Measurements from ENCODE around the gene RBM10. TPM values are rescaled to one million over a fixed set of nuclear protein-coding genes. Genes with fewer than 3 reads are reported as not detected.
A peak's percentile ranks its signal among the peaks of the same experiment; 100 is the strongest.

The RBM10 gene
- total and polyA plus RNA-seq, 2 of the 13 experiments (the other 11 are each of a cell fraction or from before 2014, with no cell fraction given): 15.9 to 43.1 TPM

DNA sequence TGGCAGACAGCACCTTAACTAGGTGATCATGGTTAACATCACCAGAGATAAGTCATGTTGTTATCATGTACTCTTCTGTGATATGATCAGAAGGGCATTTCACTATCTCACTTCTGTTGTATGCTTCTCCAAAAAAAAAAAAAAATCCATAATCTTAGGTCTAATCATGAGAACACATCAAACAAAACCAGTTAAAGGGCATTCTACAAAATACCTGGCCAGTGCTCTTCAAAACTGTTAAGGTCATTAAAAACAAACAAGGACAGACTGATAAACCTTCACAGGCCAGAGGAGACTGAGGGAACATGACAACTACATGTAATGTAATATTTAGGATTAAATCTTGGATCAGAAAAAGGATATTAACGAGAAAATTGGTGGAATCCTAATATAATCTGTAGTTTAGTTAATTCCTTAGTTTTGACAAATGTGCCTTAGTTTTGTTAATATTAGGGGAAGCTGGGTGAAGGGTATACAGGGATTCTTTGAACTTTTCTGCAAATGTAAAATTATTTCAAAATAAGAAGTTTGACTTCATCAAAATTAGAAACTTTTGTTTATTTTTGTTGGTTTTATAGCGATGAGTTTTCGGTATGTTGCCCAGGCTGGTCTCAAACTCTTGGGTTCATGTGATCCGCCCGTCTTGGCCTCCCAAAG is 18.0 kb downstream of the RBM10 start:
- ChIA-PET CTCF (ENCODE audit: low intra/inter-chr PET ratio, low total read pairs) (no interaction called here), POLR2A (no interaction called here)
- Histone ChIP-seq H3K4me1 (ENCODE audit: insufficient read depth, low read length) (peaks cover 36% of the 10 kb centered on the region), H3K9me3 (ENCODE audit: low read length) (no peaks in the 10 kb centered on the region), H3K9ac (ENCODE audit: insufficient read depth, low read depth, low read length) (no peak overlapping the region), H3K27me3 (ENCODE audit: control insufficient read depth in 1 of 2, insufficient read depth in 2 of 2, low read length in 2 of 2) (no peaks in the 10 kb centered on the region), H3K27ac (ENCODE audit: extremely low read length, insufficient read depth, low read length) (peak overlapping the region; percentile 71), H3K4me2 (ENCODE audit: low read depth, low read length) (no peak overlapping the region), H3K79me2 (ENCODE audit: insufficient read depth, low read length) (peaks cover 41% of the 10 kb centered on the region), H3K4me3 (replicated peaks in 1 of 3; ENCODE audit: insufficient read depth in 1 of 3, low read depth in 2 of 3, low read length in 3 of 3) (no peak overlapping the region), H2AFZ (ENCODE audit: low read length) (no peak overlapping the region), H3K36me3 (replicated peaks in 1 of 2; ENCODE audit: control insufficient read depth in 1 of 2, insufficient read depth in 2 of 2, low read length in 2 of 2) (no peaks in the 10 kb centered on the region), H4K20me1 (ENCODE audit: insufficient read depth, low read length) (no peaks in the 10 kb centered on the region)
- no peak for FAIRE-seq
- intact Hi-C loops (cut with micrococcal nuclease; ENCODE audit: unreplicated experiment) (no loop called here), in situ Hi-C loops (cut with HindIII; ENCODE audit: extremely low pct_ligation_motif_present, low pct_unique_long_range_greater_than_20kb) (no loop called here)
- WGBS (ENCODE audit: low lambda C conversion rate): 95% methylated on average over 5 of the region's 5 CpGs
- no TSS peak for BruUV-seq (replicated peaks)
- DNase-seq (ENCODE audit: low spot score): no peak
- TF ChIP-seq, protein P1, sequence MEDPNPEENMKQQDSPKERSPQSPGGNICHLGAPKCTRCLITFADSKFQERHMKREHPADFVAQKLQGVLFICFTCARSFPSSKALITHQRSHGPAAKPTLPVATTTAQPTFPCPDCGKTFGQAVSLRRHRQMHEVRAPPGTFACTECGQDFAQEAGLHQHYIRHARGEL (CRISPR knock-in tag; IDR thresholded peaks at IDR 0.05): no peak
- TF ChIP-seq RAD51 (IDR thresholded peaks at IDR 0.05; ENCODE audit: borderline replicate concordance) (no peak), ZBTB26 (CRISPR knock-in tag; IDR thresholded peaks at IDR 0.05; ENCODE audit: borderline replicate concordance) (no peak), GLI4 (CRISPR knock-in tag; IDR thresholded peaks at IDR 0.05; ENCODE audit: borderline replicate concordance) (no peak), NR2F6 (IDR thresholded peaks at IDR 0.05) (no peak), NR2F6 (CRISPR knock-in tag; IDR thresholded peaks at IDR 0.05) (no peak), HHEX (CRISPR knock-in tag; IDR thresholded peaks at IDR 0.05) (no peak), ZNF598 (CRISPR knock-in tag; IDR thresholded peaks at IDR 0.05; ENCODE audit: borderline replicate concordance) (no peak), HDAC6 (IDR thresholded peaks at IDR 0.05; ENCODE audit: low read depth, low read length) (no peak)
- ATAC-seq: no peak

Data from HepG2 (cell line).